ENCODE measurements around the gene ERF.

Gene ERF

DNA sequence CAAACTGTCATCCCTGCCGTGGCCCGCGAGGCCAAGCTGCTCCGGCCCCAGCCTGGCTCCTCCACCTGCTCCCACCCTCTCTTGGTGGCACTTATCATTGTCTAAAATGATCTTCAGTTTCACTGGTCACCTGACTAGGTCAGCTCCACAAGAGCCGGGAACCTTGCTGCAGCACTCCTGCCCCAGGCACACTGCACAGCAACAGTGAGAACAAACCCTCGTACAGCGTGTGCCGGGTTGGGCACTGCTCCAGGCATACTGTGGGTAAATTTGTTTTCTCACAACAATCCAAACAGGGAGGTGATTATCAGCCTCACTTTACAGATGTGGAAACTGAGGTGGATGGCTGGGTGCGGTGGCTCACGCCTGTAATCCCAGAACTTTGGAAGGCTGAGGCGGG, 46.3 kb downstream of the ERF start:
- H3K79me2 ChIP-seq (ENCODE audit: insufficient read depth, low read length) = peaks cover 11% of the 10 kb centered on the region
- no peak overlapping the region for H2AFZ ChIP-seq (ENCODE audit: low read length)
- no peaks in the 10 kb centered on the region for H4K20me1 ChIP-seq (ENCODE audit: insufficient read depth, low read length)
- H3K9me2 ChIP-seq (ENCODE audit: low read depth, low read length) = no peaks in the 10 kb centered on the region
- no peaks in the 10 kb centered on the region for H3K9me3 ChIP-seq (ENCODE audit: low read length)
- no peak overlapping the region for H3K4me3 ChIP-seq (ENCODE audit: low read depth, low read length, poor library complexity, severe bottlenecking)
- peaks cover 82% of the 10 kb centered on the region for H3K36me3 ChIP-seq (ENCODE audit: insufficient read depth, low read length)
- H3K27me3 ChIP-seq (ENCODE audit: insufficient read depth, low read length) = no peaks in the 10 kb centered on the region
- no peak overlapping the region for H3K9ac ChIP-seq (ENCODE audit: low read length)
- H3K4me2 ChIP-seq (ENCODE audit: low read length) = no peak overlapping the region
- TF ChIP-seq, protein P1, sequence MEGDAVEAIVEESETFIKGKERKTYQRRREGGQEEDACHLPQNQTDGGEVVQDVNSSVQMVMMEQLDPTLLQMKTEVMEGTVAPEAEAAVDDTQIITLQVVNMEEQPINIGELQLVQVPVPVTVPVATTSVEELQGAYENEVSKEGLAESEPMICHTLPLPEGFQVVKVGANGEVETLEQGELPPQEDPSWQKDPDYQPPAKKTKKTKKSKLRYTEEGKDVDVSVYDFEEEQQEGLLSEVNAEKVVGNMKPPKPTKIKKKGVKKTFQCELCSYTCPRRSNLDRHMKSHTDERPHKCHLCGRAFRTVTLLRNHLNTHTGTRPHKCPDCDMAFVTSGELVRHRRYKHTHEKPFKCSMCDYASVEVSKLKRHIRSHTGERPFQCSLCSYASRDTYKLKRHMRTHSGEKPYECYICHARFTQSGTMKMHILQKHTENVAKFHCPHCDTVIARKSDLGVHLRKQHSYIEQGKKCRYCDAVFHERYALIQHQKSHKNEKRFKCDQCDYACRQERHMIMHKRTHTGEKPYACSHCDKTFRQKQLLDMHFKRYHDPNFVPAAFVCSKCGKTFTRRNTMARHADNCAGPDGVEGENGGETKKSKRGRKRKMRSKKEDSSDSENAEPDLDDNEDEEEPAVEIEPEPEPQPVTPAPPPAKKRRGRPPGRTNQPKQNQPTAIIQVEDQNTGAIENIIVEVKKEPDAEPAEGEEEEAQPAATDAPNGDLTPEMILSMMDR (IDR thresholded peaks at IDR 0.05; ENCODE audit: low read length) = no peak
- no peak for TF ChIP-seq EZH2 (IDR thresholded peaks at IDR 0.05; ENCODE audit: borderline replicate concordance, low read length)
- no peaks in the 10 kb centered on the region for H3K4me1 ChIP-seq (ENCODE audit: insufficient read depth, low read length, severe bottlenecking)
- no peak overlapping the region for H3K27ac ChIP-seq (ENCODE audit: low read depth, low read length, poor library complexity, severe bottlenecking)
- H3F3A ChIP-seq (ENCODE audit: insufficient read depth, low read length) = no peaks in the 10 kb centered on the region

GRCh38 chr19:42207767-42208271, 47.1 kb downstream of the ERF start:
- Histone ChIP-seq H3K79me2 (ENCODE audit: insufficient read depth, low read length) (peaks cover 3% of the 10 kb centered on the region), H3K27me3 (ENCODE audit: insufficient read depth, low read length) (no peaks in the 10 kb centered on the region), H3K9me2 (ENCODE audit: low read depth, low read length) (no peaks in the 10 kb centered on the region), H3K36me3 (ENCODE audit: insufficient read depth, low read length) (peaks cover 82% of the 10 kb centered on the region), H3K9ac (ENCODE audit: low read length) (no peak overlapping the region), H2AFZ (ENCODE audit: low read length) (no peak overlapping the region), H4K20me1 (ENCODE audit: insufficient read depth, low read length) (no peaks in the 10 kb centered on the region), H3K27ac (ENCODE audit: low read depth, low read length, poor library complexity, severe bottlenecking) (no peak overlapping the region), H3K4me2 (ENCODE audit: low read length) (no peak overlapping the region), H3K4me3 (ENCODE audit: low read depth, low read length, poor library complexity, severe bottlenecking) (no peak overlapping the region), H3F3A (ENCODE audit: insufficient read depth, low read length) (no peaks in the 10 kb centered on the region), H3K4me1 (ENCODE audit: insufficient read depth, low read length, severe bottlenecking) (no peaks in the 10 kb centered on the region), H3K9me3 (ENCODE audit: low read length) (no peaks in the 10 kb centered on the region)
- TF ChIP-seq, protein P1 (IDR thresholded peaks at IDR 0.05; ENCODE audit: low read length) = no peak
- TF ChIP-seq EZH2 (IDR thresholded peaks at IDR 0.05; ENCODE audit: borderline replicate concordance, low read length) = no peak

DNA sequence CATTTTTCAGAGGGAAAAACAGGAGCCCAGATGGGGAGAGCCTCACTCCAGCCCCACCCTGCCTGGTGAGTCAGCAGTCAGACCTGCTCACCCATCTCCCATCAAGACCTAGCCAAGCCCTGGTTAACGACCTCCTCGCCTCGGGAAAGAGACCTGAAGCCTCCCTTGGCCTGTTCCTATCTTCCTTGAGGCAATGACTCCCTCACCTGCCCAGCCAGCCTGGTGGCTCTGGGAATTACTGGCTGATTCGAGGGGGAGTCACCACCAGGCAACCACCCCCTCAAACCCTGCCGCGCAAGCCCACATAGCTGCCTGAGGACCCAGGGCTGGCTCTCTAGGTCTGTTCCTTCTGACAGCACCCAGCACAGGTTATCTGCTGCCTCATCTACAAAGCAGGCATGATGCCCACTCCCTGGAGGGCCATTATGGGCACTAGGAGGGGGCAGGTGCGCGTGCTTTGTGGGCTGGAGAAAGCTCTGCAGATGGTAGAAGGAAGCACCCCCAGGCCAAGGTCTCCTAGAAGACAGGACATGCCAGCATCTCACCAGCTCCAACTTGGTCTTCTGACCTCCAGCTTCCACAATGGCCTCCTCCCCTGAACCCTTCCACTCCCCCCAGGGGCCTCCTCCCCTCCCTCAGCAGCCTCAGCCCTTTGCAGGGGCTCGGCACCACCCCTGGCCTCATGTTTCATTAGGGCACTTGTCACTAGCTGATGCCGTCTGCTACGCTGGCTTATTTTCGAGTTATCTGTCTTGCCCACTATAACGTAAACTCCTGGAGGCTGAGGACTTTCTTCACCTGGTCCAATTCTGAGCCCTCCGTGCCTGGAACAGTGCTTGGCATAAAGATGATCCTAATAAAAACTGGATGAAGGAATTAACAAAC, 47.8 kb downstream of the ERF start:
- no peak overlapping the region for H2AFZ ChIP-seq (ENCODE audit: low read length)
- no peaks in the 10 kb centered on the region for H3K9me2 ChIP-seq (ENCODE audit: low read depth, low read length)
- H3K27me3 ChIP-seq (ENCODE audit: insufficient read depth, low read length) = no peaks in the 10 kb centered on the region
- H3K4me2 ChIP-seq (ENCODE audit: low read length) = no peak overlapping the region
- H3F3A ChIP-seq (ENCODE audit: insufficient read depth, low read length) = no peaks in the 10 kb centered on the region
- no peaks in the 10 kb centered on the region for H3K79me2 ChIP-seq (ENCODE audit: insufficient read depth, low read length)
- H3K4me3 ChIP-seq (ENCODE audit: low read depth, low read length, poor library complexity, severe bottlenecking) = no peak overlapping the region
- H3K9ac ChIP-seq (ENCODE audit: low read length) = no peak overlapping the region
- no peaks in the 10 kb centered on the region for H4K20me1 ChIP-seq (ENCODE audit: insufficient read depth, low read length)
- TF ChIP-seq, protein P1 (IDR thresholded peaks at IDR 0.05; ENCODE audit: low read length) = no peak
- TF ChIP-seq EZH2 (IDR thresholded peaks at IDR 0.05; ENCODE audit: borderline replicate concordance, low read length) = no peak
- H3K36me3 ChIP-seq (ENCODE audit: insufficient read depth, low read length) = peaks cover 83% of the 10 kb centered on the region
- H3K4me1 ChIP-seq (ENCODE audit: insufficient read depth, low read length, severe bottlenecking) = peaks cover 6% of the 10 kb centered on the region
- no peaks in the 10 kb centered on the region for H3K9me3 ChIP-seq (ENCODE audit: low read length)
- no peak overlapping the region for H3K27ac ChIP-seq (ENCODE audit: low read depth, low read length, poor library complexity, severe bottlenecking)
